ENCODE data around the gene PAQR8.

GRCh38 chr6:52438926-52439325 lies 77.0 kb downstream of the PAQR8 start:
- TF ChIP-seq POLR2AphosphoS5 (IDR thresholded peaks at IDR 0.05; ENCODE audit: low read depth, low read length) (no peak), CTCF (IDR thresholded peaks at IDR 0.05) (no peak), USF2 (IDR thresholded peaks at IDR 0.05; ENCODE audit: borderline replicate concordance, low read depth, low read length) (no peak), RFX5 (IDR thresholded peaks at IDR 0.05; ENCODE audit: low read length) (no peak), MAX (IDR thresholded peaks at IDR 0.05; ENCODE audit: low read depth) (no peak), SIN3A (IDR thresholded peaks at IDR 0.05; ENCODE audit: borderline replicate concordance, low read depth, low read length) (no peak), PBX3 (IDR thresholded peaks at IDR 0.05) (no peak), TAF1 (IDR thresholded peaks at IDR 0.05; ENCODE audit: borderline replicate concordance, low read depth, low read length) (no peak), REST (IDR thresholded peaks at IDR 0.05; ENCODE audit: low read depth, low read length) (no peak), IRF3 (IDR thresholded peaks at IDR 0.05; ENCODE audit: low read depth, low read length) (no peak), USF1 (IDR thresholded peaks at IDR 0.05; ENCODE audit: borderline replicate concordance, low read depth) (no peak), RCOR1 (IDR thresholded peaks at IDR 0.05; ENCODE audit: low read length) (no peak), SMC3 (IDR thresholded peaks at IDR 0.05; ENCODE audit: low read depth, low read length) (no peak), JUND (IDR thresholded peaks at IDR 0.05) (no peak)
